Liver (tissue), 9 donors: ENCODE measurements around the gene LGR5. TPM values are rescaled to one million over a fixed set of nuclear protein-coding genes. Genes with fewer than 3 reads are reported as not detected.

Experiments used
- DNase-seq: peaks from one replicate; pipeline ENCODE4 v3.0.0-alpha.2; 2017; ENCODE audit warnings: low spot score
- H3K27ac ChIP-seq, 2 donors: one replicate each; pipeline ENCODE4 v1.7.0; 2013; ENCODE audit warnings: inconsistent platforms in 2 of 2, low read length in 2 of 2, control low read depth in 1 of 2, low read depth in 1 of 2, mild to moderate bottlenecking in 1 of 2
- H3K27me3 ChIP-seq, 4 donors: one replicate each; pipeline versions ENCODE4 v1.6.1 to v1.7.0; 2013; ENCODE audit warnings: low read length in 3 of 4, inconsistent platforms in 1 of 4, mild to moderate bottlenecking in 1 of 4, moderate library complexity in 1 of 4; ENCODE audit not compliant: control insufficient read depth in 4 of 4, insufficient read depth in 4 of 4
- H3K36me3 ChIP-seq, 4 donors: one replicate each; pipeline versions ENCODE4 v1.6.1 to v1.7.0; 2013; ENCODE audit warnings: low read length in 3 of 4, mild to moderate bottlenecking in 3 of 4, low read depth in 1 of 4, moderate library complexity in 1 of 4; ENCODE audit not compliant: control insufficient read depth in 4 of 4, insufficient read depth in 3 of 4
- H3K4me1 ChIP-seq, 4 donors: one replicate each; pipeline versions ENCODE4 v1.6.1 to v1.7.0; 2013; ENCODE audit warnings: low read length in 3 of 4, mild to moderate bottlenecking in 3 of 4, moderate library complexity in 1 of 4; ENCODE audit not compliant: control insufficient read depth in 4 of 4, insufficient read depth in 4 of 4
- H3K4me3 ChIP-seq, 3 donors: one replicate each; pipeline versions ENCODE4 v1.6.1 to v1.7.0; 2013; ENCODE audit warnings: low read length in 3 of 3, control low read depth in 1 of 3, low read depth in 1 of 3, mild to moderate bottlenecking in 1 of 3
- H3K9ac ChIP-seq, 2 donors: one replicate each; pipeline ENCODE4 v1.7.0; 2013; ENCODE audit warnings: low read length in 2 of 2, mild to moderate bottlenecking in 2 of 2, moderate library complexity in 2 of 2, control low read depth in 1 of 2, low read depth in 1 of 2
- H3K9me3 ChIP-seq, 4 donors: one replicate each; pipeline versions ENCODE4 v1.6.1 to v1.7.0; 2013; ENCODE audit warnings: low read length in 3 of 4; ENCODE audit not compliant: control insufficient read depth in 4 of 4
- ATF3 ChIP-seq: IDR thresholded peaks from 2 replicates; pipeline ENCODE4 v1.6.1; 2016; ENCODE audit warnings: antibody characterized with exemption
- EGR1 ChIP-seq, 2 donors: IDR thresholded peaks; 2 replicates each; pipeline ENCODE4 v1.6.1; 2016 to 2018; ENCODE audit warnings: antibody characterized with exemption in 2 of 2, low read depth in 2 of 2
- FOXA1 ChIP-seq: IDR thresholded peaks from 2 replicates; pipeline ENCODE4 v1.6.1; 2016; ENCODE audit warnings: antibody characterized with exemption
- GABPA ChIP-seq, 2 donors: IDR thresholded peaks in 1 of 2; conservative IDR thresholded peaks in 1 of 2; 2 replicates each; pipeline ENCODE4 v1.6.1; 2016; ENCODE audit warnings: antibody characterized with exemption in 2 of 2, mild to moderate bottlenecking in 1 of 2, moderate library complexity in 1 of 2
- HNF4A ChIP-seq, 2 donors: conservative IDR thresholded peaks; 2 replicates each; pipeline ENCODE4 v1.6.1; 2016; ENCODE audit warnings: antibody characterized with exemption in 2 of 2, mild to moderate bottlenecking in 2 of 2
- HNF4G ChIP-seq: IDR thresholded peaks from 2 replicates; pipeline ENCODE4 v1.6.1; 2016; ENCODE audit warnings: antibody characterized with exemption
- JUND ChIP-seq, 2 donors: IDR thresholded peaks; 2 replicates each; pipeline ENCODE4 v1.6.1; 2016; ENCODE audit warnings: antibody characterized with exemption in 2 of 2
- MAX ChIP-seq: IDR thresholded peaks from 2 replicates; pipeline ENCODE4 v1.6.1; 2016; ENCODE audit warnings: antibody characterized with exemption
- NR2F2 ChIP-seq: IDR thresholded peaks from 2 replicates; pipeline ENCODE4 v1.6.1; 2016; ENCODE audit warnings: antibody characterized with exemption
- RAD21 ChIP-seq, 2 donors: IDR thresholded peaks; 2 replicates each; pipeline ENCODE4 v1.6.1; 2016; ENCODE audit warnings: antibody characterized with exemption in 2 of 2, mild to moderate bottlenecking in 2 of 2
- REST ChIP-seq: IDR thresholded peaks from 2 replicates; pipeline ENCODE4 v1.6.1; 2016; ENCODE audit warnings: antibody characterized with exemption, mild to moderate bottlenecking
- TAF1 ChIP-seq: conservative IDR thresholded peaks from 2 replicates; pipeline ENCODE4 v1.6.1; 2016; ENCODE audit warnings: antibody characterized with exemption, mild to moderate bottlenecking
- YY1 ChIP-seq: IDR thresholded peaks from 2 replicates; pipeline ENCODE4 v1.6.1; 2016; ENCODE audit warnings: antibody characterized with exemption, mild to moderate bottlenecking
- ZBTB33 ChIP-seq: IDR thresholded peaks from 2 replicates; pipeline ENCODE4 v1.6.1; 2016; ENCODE audit warnings: antibody characterized with exemption
- WGBS: extraction: QIAGEN DNeasy Blood & Tissue Kit; methylation state at CpG from one replicate; pipeline ENCODE4 v1.1.7; 2013; 5-methylcytosine and 5-hydroxymethylcytosine counted together
- polyA plus RNA-seq, 2 donors: library from polyadenylated mRNA; stranded (reverse) in 1 of 2; unstranded in 1 of 2; fragments of 200-250 nt in 1 of 2; fragments of >200 nt in 1 of 2; fragmentation: Nextera tagmentation in 1 of 2; extraction: Ambion mirVana in 1 of 2; gene quantifications; one replicate each; pipeline versions ENCODE4 v1.2.1 to v1.2.3, GENCODE V29; 2013 to 2015
- total RNA-seq, 2 donors: library from RNA; depleted of rRNA; stranded (reverse); fragments of >200 nt; gene quantifications; one replicate each; pipeline ENCODE4 v1.2.3, GENCODE V29; 2014
- donor health status: healthy.
- donor health status: healthy.
- donor health status: healthy.
- donor health status: healthy.
- donor health status: healthy.

LGR5 gene
- total and polyA plus RNA-seq, 4 donors: 0.17 to 0.99 (median 0.82) TPM

GRCh38 chr12:71456316-71456715 is 16.7 kb downstream of the LGR5 start:
- Histone ChIP-seq H3K27ac (no peak overlapping the region), H3K9ac (no peak overlapping the region), H3K4me1 (no peaks in the 10 kb centered on the region), H3K9me3 (no peaks in the 10 kb centered on the region), H3K4me3 (no peak overlapping the region), H3K36me3 (no peaks in the 10 kb centered on the region), H3K27me3 (peaks cover 0 to 3% (median 0%) of the 10 kb centered on the region in 4 donors)
- DNase-seq: no peak
- no peak for TF ChIP-seq ATF3
- no peak for TF ChIP-seq EGR1 (IDR thresholded peaks at IDR 0.05; ENCODE audit: low read depth in 2 of 2)
- no peak for TF ChIP-seq MAX
- WGBS: 79% methylated on average over 2 of the region's 2 CpGs

- Histone ChIP-seq H3K4me1 (no peaks in the 10 kb centered on the region), H3K27ac (no peak overlapping the region), H3K27me3 (peaks cover 0 to 3% (median 0%) of the 10 kb centered on the region in 4 donors), H3K4me3 (no peak overlapping the region), H3K36me3 (no peaks in the 10 kb centered on the region), H3K9ac (no peak overlapping the region), H3K9me3 (no peaks in the 10 kb centered on the region)
- 93% methylated on average over 4 of the region's 4 CpGs for WGBS
- TF ChIP-seq EGR1 (IDR thresholded peaks at IDR 0.05; ENCODE audit: low read depth in 2 of 2) (no peak), HNF4A (conservative IDR thresholded peaks at IDR 0.05) (no peak), ATF3 (no peak), MAX (no peak), TAF1 (no peak), FOXA1 (no peak)
- DNase-seq: no peak
Measured at GRCh38 chr12:71456990-71457389, 17.4 kb downstream of the LGR5 start.

GRCh38 chr12:71460318-71460717 is 20.7 kb downstream of the LGR5 start:
- 75% methylated on average over 4 of the region's 4 CpGs for WGBS
- H3K27me3 ChIP-seq: peaks cover 0 to 1% (median 0%) of the 10 kb centered on the region in 4 donors
- DNase-seq: no peak
- no peak overlapping the region for H3K9ac ChIP-seq
- H3K4me3 ChIP-seq: no peak overlapping the region
- no peaks in the 10 kb centered on the region for H3K36me3 ChIP-seq
- no peaks in the 10 kb centered on the region for H3K9me3 ChIP-seq
- TF ChIP-seq JUND (IDR thresholded peaks at IDR 0.05): no peak
- TF ChIP-seq YY1: no peak
- no peak for TF ChIP-seq HNF4G
- TF ChIP-seq HNF4A (conservative IDR thresholded peaks at IDR 0.05): no peak
- TF ChIP-seq ATF3: no peak
- no peak for TF ChIP-seq GABPA (IDR thresholded peaks at IDR 0.05 in 1 of 2, conservative IDR thresholded peaks at IDR 0.05 in 1 of 2)
- no peak for TF ChIP-seq ZBTB33
- no peak for TF ChIP-seq NR2F2
- TF ChIP-seq REST: no peak
- TF ChIP-seq TAF1: no peak
- TF ChIP-seq FOXA1: no peak
- no peak for TF ChIP-seq MAX
- TF ChIP-seq EGR1 (IDR thresholded peaks at IDR 0.05; ENCODE audit: low read depth in 2 of 2): no peak
- no peak for TF ChIP-seq RAD21 (IDR thresholded peaks at IDR 0.05)
- no peak overlapping the region for H3K27ac ChIP-seq
- no peaks in the 10 kb centered on the region for H3K4me1 ChIP-seq
